Fibroblast of lung (primary cell): ENCODE data around the gene CMIP. TPM values are rescaled to one million over a fixed set of nuclear protein-coding genes. Genes with fewer than 3 reads are reported as not detected.
A peak's percentile ranks its signal among the peaks of the same experiment; 100 is the strongest.

ENCODE experiments used
- DNase-seq, 2 donors: peaks; one replicate each; pipeline versions ENCODE4 v3.0.0 to v3.0.0-alpha.2; 2010; ENCODE audit warnings: low read depth in 2 of 2
- H2AFZ ChIP-seq: 2 replicates; pipeline ENCODE4 v1.5.1; 2012; ENCODE audit warnings: low read length, control low read depth, inconsistent platforms
- H3K27ac ChIP-seq: 2 replicates; pipeline ENCODE4 v1.5.1; 2011; ENCODE audit warnings: low read length, control low read depth; ENCODE audit not compliant: insufficient read depth
- H3K27me3 ChIP-seq: 2 replicates; pipeline ENCODE4 v1.5.1; 2011; ENCODE audit warnings: mild to moderate bottlenecking, low read length; ENCODE audit not compliant: control insufficient read depth, insufficient read depth
- H3K36me3 ChIP-seq: 2 replicates; pipeline ENCODE4 v1.5.1; 2011; ENCODE audit warnings: low read length; ENCODE audit not compliant: control insufficient read depth, insufficient read depth
- H3K4me1 ChIP-seq: 2 replicates; pipeline ENCODE4 v1.5.1; 2011; ENCODE audit warnings: low read length; ENCODE audit not compliant: control insufficient read depth, insufficient read depth; ENCODE audit errors: extremely low read depth
- H3K4me2 ChIP-seq: 2 replicates; pipeline ENCODE4 v1.5.1; 2011; ENCODE audit warnings: low read length, control low read depth; ENCODE audit not compliant: insufficient read depth; ENCODE audit errors: extremely low read depth
- H3K4me3 ChIP-seq, 4 experiments: fragments of 200-600 bp in 1 of 4; sonication (generic) in 1 of 4; replicated peaks in 1 of 4; 2 replicates each; pipeline ENCODE4 v1.5.1; 2011 to 2016; ENCODE audit warnings: low read length in 4 of 4, low read depth in 3 of 4, mild to moderate bottlenecking in 3 of 4, control low read depth in 2 of 4, inconsistent platforms in 1 of 4, mixed read lengths in 1 of 4; ENCODE audit not compliant: insufficient read depth in 1 of 4; ENCODE audit errors: control extremely low read depth in 1 of 4
- H3K79me2 ChIP-seq: 2 replicates; pipeline ENCODE4 v1.5.1; 2012; ENCODE audit warnings: mild to moderate bottlenecking, low read length, inconsistent platforms; ENCODE audit not compliant: control insufficient read depth, insufficient read depth
- H3K9ac ChIP-seq: 2 replicates; pipeline ENCODE4 v1.5.1; 2011; ENCODE audit warnings: mild to moderate bottlenecking, low read length, control low read depth; ENCODE audit not compliant: insufficient read depth
- H3K9me3 ChIP-seq: 2 replicates; pipeline ENCODE4 v1.5.1; 2012; ENCODE audit warnings: low read depth, low read length; ENCODE audit not compliant: control insufficient read depth, insufficient read depth
- H4K20me1 ChIP-seq: 2 replicates; pipeline ENCODE4 v1.5.1; 2011; ENCODE audit warnings: low read length; ENCODE audit not compliant: control insufficient read depth, insufficient read depth; ENCODE audit errors: extremely low read depth
- CTCF ChIP-seq, 2 donors: IDR thresholded peaks in 1 of 2; conservative IDR thresholded peaks in 1 of 2; 1 replicate in 1 of 2; 2 replicates in 1 of 2; pipeline ENCODE4 v1.5.1; 2011 to 2012; ENCODE audit warnings: low read length in 2 of 2, control low read depth in 1 of 2, inconsistent platforms in 1 of 2, low read depth in 1 of 2, mild to moderate bottlenecking in 1 of 2
- EZH2 ChIP-seq: IDR thresholded peaks from 2 replicates; pipeline ENCODE4 v1.5.1; 2012; ENCODE audit warnings: low read length, control low read depth, mild to moderate bottlenecking; ENCODE audit errors: missing control alignments
- polyA plus RNA-seq, 2 donors: library from polyadenylated mRNA; depleted of rRNA in 1 of 2; stranded (reverse) in 1 of 2; unstranded in 1 of 2; fragments of >200 nt; gene quantifications; 2 replicates each; pipeline ENCODE4 v1.2.1, GENCODE V29; 2011 to 2012; ENCODE audit warnings: missing spikeins in 1 of 2
- total RNA-seq: library from RNA; depleted of rRNA; stranded (reverse); fragments of >200 nt; gene quantifications from 2 replicates; pipeline ENCODE4 v1.2.1, GENCODE V29; 2014

Gene CMIP
- total and polyA plus RNA-seq, 2 donors (not counting 1 experiment from before 2014, with no cell fraction given), result 1.9 to 5.1 TPM

GRCh38 chr16:81617021-81617346 lies 172.4 kb downstream of the CMIP start:
- no peak overlapping the region for H3K4me3 ChIP-seq
- no peak overlapping the region for H3K27ac ChIP-seq
- no peak for DNase-seq
- TF ChIP-seq CTCF (conservative IDR thresholded peaks at IDR 0.05 in 1 of 2, IDR thresholded peaks at IDR 0.05 in 1 of 2; ENCODE audit: low read depth in 1 of 2, low read length in 2 of 2), result no peak
- TF ChIP-seq EZH2, result no peak
- no peaks in the 10 kb centered on the region for H3K79me2 ChIP-seq
- peaks cover 4% of the 10 kb centered on the region for H3K4me1 ChIP-seq
- no peak overlapping the region for H2AFZ ChIP-seq
- H3K27me3 ChIP-seq, result no peaks in the 10 kb centered on the region
- no peaks in the 10 kb centered on the region for H3K36me3 ChIP-seq
- peak overlapping the region; percentile 23 for H3K4me2 ChIP-seq
- no peaks in the 10 kb centered on the region for H4K20me1 ChIP-seq
- H3K9me3 ChIP-seq, result no peaks in the 10 kb centered on the region
- H3K9ac ChIP-seq, result no peak overlapping the region

- H2AFZ ChIP-seq, result no peak overlapping the region
- no peaks in the 10 kb centered on the region for H3K36me3 ChIP-seq
- no peak overlapping the region for H3K9ac ChIP-seq
- H3K4me2 ChIP-seq, result no peak overlapping the region
- DNase-seq, result no peak
- TF ChIP-seq CTCF (conservative IDR thresholded peaks at IDR 0.05 in 1 of 2, IDR thresholded peaks at IDR 0.05 in 1 of 2; ENCODE audit: low read depth in 1 of 2, low read length in 2 of 2) (no peak), EZH2 (no peak)
- H4K20me1 ChIP-seq, result no peaks in the 10 kb centered on the region
- no peaks in the 10 kb centered on the region for H3K79me2 ChIP-seq
- H3K27me3 ChIP-seq, result no peaks in the 10 kb centered on the region
- H3K27ac ChIP-seq, result no peak overlapping the region
- no peaks in the 10 kb centered on the region for H3K9me3 ChIP-seq
- H3K4me1 ChIP-seq, result peaks cover 4% of the 10 kb centered on the region
- H3K4me3 ChIP-seq, result no peak overlapping the region
These were observed 173.6 kb downstream of the CMIP start for GRCh38 chr16:81618187-81618586.

- TF ChIP-seq EZH2, result no peak
- no peak for TF ChIP-seq CTCF (conservative IDR thresholded peaks at IDR 0.05 in 1 of 2, IDR thresholded peaks at IDR 0.05 in 1 of 2; ENCODE audit: low read depth in 1 of 2, low read length in 2 of 2)
- Histone ChIP-seq H3K4me1 (peaks cover 4% of the 10 kb centered on the region), H3K4me2 (no peak overlapping the region), H3K9me3 (no peaks in the 10 kb centered on the region), H4K20me1 (no peaks in the 10 kb centered on the region), H3K9ac (no peak overlapping the region), H2AFZ (no peak overlapping the region), H3K79me2 (no peaks in the 10 kb centered on the region), H3K27me3 (no peaks in the 10 kb centered on the region), H3K36me3 (no peaks in the 10 kb centered on the region), H3K27ac (no peak overlapping the region), H3K4me3 (no peak overlapping the region)
- no peak for DNase-seq
These were observed 174.1 kb downstream of the CMIP start for GRCh38 chr16:81618661-81619060.
